HG03095 (cell line): ENCODE measurements around the gene UCP1.

Source experiments
- ATAC-seq: cut with Tn5 transposase; IDR thresholded peaks from one replicate; pipeline ENCODE4 v1.9.1; 2021; ENCODE audit warnings: moderate library complexity; ENCODE audit not compliant: unreplicated experiment

Gene UCP1

GRCh38 chr4:140568507-140569306 is at the start of gene UCP1:
Gene UCP1, minus strand, starts transcription at chr4:140568961. Its CDS starts 232 bp downstream, at chr4:140568729.
- no peak for ATAC-seq

- ATAC-seq: no peak
Measured at GRCh38 chr4:140617499-140618248, 48.9 kb upstream of the UCP1 start.

- ATAC-seq: no peak
Measured at GRCh38 chr4:140615451-140615850, 46.7 kb upstream of the UCP1 start.

- ATAC-seq: no peak
Measured at GRCh38 chr4:140612357-140612756, 43.6 kb upstream of the UCP1 start.

GRCh38 chr4:140611854-140612253 is 43.1 kb upstream of the UCP1 start:
- ATAC-seq: no peak

- ATAC-seq: peak; percentile 86
Measured at GRCh38 chr4:140609548-140610425, 41.0 kb upstream of the UCP1 start.

GRCh38 chr4:140607852-140608251 is 39.1 kb upstream of the UCP1 start:
- no peak for ATAC-seq

GRCh38 chr4:140604544-140604943 is 35.8 kb upstream of the UCP1 start:
- no peak for ATAC-seq

GRCh38 chr4:140603286-140603685 is 34.5 kb upstream of the UCP1 start:
- ATAC-seq: no peak

- no peak for ATAC-seq
Measured at GRCh38 chr4:140602714-140603113, 34.0 kb upstream of the UCP1 start.

GRCh38 chr4:140600408-140600807 is 31.6 kb upstream of the UCP1 start:
- ATAC-seq: no peak

GRCh38 chr4:140595065-140595464 is 26.3 kb upstream of the UCP1 start:
- ATAC-seq: no peak

GRCh38 chr4:140584439-140584838 is 15.7 kb upstream of the UCP1 start:
- ATAC-seq: no peak

GRCh38 chr4:140581078-140581477 is 12.3 kb upstream of the UCP1 start:
- no peak for ATAC-seq

GRCh38 chr4:140579278-140579677 is 10.5 kb upstream of the UCP1 start:
- no peak for ATAC-seq

- ATAC-seq: no peak
Measured at GRCh38 chr4:140575489-140575888, 6.7 kb upstream of the UCP1 start.

- no peak for ATAC-seq
Measured at GRCh38 chr4:140571620-140572019, 2.9 kb upstream of the UCP1 start.

- no peak for ATAC-seq
Measured at GRCh38 chr4:140569307-140569638, 512 bp upstream of the UCP1 start.

GRCh38 chr4:140559696-140560095 is 9.1 kb downstream of the UCP1 start:
- ATAC-seq: no peak

GRCh38 chr4:140557831-140558435 is 10.8 kb downstream of the UCP1 start:
- ATAC-seq: no peak
